ENCODE measurements around the gene DNAH3. TPM values are rescaled to one million over a fixed set of nuclear protein-coding genes. Genes with fewer than 3 reads are reported as not detected.
A peak's percentile ranks its signal among the peaks of the same experiment; 100 is the strongest.

DNAH3 gene
- total RNA-seq, 1 experiment from 2014 or later, result 0.15 TPM

DNA sequence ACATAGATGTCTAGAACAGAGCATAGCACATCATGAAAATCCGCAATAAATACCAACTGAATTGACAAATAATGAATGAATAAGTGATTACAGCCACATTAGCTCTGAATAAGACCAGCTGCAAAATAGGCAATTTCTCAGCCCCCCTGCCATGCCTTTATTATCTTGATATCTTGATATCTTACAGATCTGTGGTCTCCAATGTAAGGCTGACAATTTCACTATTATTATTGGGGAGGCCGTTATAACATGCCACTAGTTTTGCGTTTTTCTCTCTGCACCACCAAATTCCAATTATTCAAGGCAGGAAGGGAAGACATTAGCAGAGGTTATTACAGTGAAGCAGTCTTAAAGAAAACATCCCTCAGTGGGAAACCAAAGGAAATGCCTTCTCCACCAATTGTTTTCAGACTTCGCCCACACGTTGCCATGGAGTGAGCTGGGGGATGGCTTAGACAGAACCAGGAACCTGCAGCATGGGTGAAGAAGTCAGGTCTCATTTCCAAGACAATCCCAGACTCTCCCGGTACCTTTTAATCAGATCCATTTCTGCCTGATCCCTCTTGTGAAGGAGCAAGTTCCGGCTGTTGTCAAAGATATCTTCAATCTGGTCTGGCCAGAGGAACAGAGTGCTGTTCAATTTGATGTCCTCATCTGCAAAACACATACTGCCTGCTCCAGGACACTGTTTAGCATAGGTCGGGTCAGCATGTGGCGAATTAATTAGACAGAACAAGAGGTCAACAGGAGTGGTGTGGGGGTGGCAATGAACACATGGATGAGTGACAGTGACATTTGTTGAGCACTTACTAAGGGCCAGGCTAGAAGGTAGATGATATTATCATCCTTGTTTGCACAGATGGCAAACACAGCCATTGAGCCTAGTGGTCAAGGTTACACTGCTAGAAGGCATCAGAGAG lies 46.4 kb downstream of the DNAH3 start:
- no peak overlapping the region for H3K4me2 ChIP-seq (ENCODE audit: low read length)
- no peaks in the 10 kb centered on the region for H3K9me3 ChIP-seq (ENCODE audit: control insufficient read depth in 1 of 2, insufficient read depth in 1 of 2, low read depth in 1 of 2, low read length in 2 of 2)
- ATAC-seq (no peak), DNase-seq (ENCODE audit: low read depth, low spot score) (no peak)
- no peak overlapping the region for H3K9ac ChIP-seq (ENCODE audit: low read length)
- no peaks in the 10 kb centered on the region for H4K20me1 ChIP-seq (ENCODE audit: insufficient read depth)
- no peak overlapping the region for H2AFZ ChIP-seq (ENCODE audit: low read depth, low read length, poor library complexity, severe bottlenecking)
- TF ChIP-seq, protein P1, sequence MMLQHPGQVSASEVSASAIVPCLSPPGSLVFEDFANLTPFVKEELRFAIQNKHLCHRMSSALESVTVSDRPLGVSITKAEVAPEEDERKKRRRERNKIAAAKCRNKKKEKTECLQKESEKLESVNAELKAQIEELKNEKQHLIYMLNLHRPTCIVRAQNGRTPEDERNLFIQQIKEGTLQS (IDR thresholded peaks at IDR 0.05), result no peak
- no peaks in the 10 kb centered on the region for H3K9me2 ChIP-seq (ENCODE audit: insufficient read depth)
- no peaks in the 10 kb centered on the region for H3K36me3 ChIP-seq (ENCODE audit: control insufficient read depth in 1 of 2, insufficient read depth in 2 of 2, low read length in 2 of 2)
- no peaks in the 10 kb centered on the region for H3K27me3 ChIP-seq (ENCODE audit: insufficient read depth, low read length)
- POLR2A ChIA-PET, result no interaction called here
- no TSS peak for BruUV-seq (replicated peaks)
- H3K79me2 ChIP-seq (ENCODE audit: insufficient read depth, low read length), result no peaks in the 10 kb centered on the region
- no peak overlapping the region for H3K4me3 ChIP-seq (replicated peaks in 1 of 2; ENCODE audit: low read depth in 1 of 2, low read length in 2 of 2)
- intact Hi-C loops (cut with micrococcal nuclease), result no loop called here
- RAD21 ChIA-PET (ENCODE audit: low non-redundant PET in 1 of 2, low total read pairs in 2 of 2, uncharacterized antibody in 2 of 2, unreplicated experiment in 2 of 2), result no interaction called here
- H3K4me1 ChIP-seq (ENCODE audit: control insufficient read depth in 1 of 2, insufficient read depth in 2 of 2, low read length in 2 of 2), result peaks cover 7 to 21% of the 10 kb centered on the region in 2 experiments; a peak in 3 of 4 replicates
- CTCF ChIA-PET, result no interaction called here
- H3K27ac ChIP-seq (ENCODE audit: low read depth, low read length), result no peak overlapping the region

- no TSS peak for BruUV-seq (replicated peaks)
- no peak overlapping the region for H3K9ac ChIP-seq (ENCODE audit: low read length)
- peaks cover 7 to 21% of the 10 kb centered on the region in 2 experiments; a peak in 3 of 4 replicates for H3K4me1 ChIP-seq (ENCODE audit: control insufficient read depth in 1 of 2, insufficient read depth in 2 of 2, low read length in 2 of 2)
- H3K36me3 ChIP-seq (ENCODE audit: control insufficient read depth in 1 of 2, insufficient read depth in 2 of 2, low read length in 2 of 2), result no peaks in the 10 kb centered on the region
- no peaks in the 10 kb centered on the region for H4K20me1 ChIP-seq (ENCODE audit: insufficient read depth)
- H3K27ac ChIP-seq (ENCODE audit: low read depth, low read length), result no peak overlapping the region
- POLR2A ChIA-PET, result interaction anchor here (1.4 kb wide), 1 partner anchor 251 kb away, joined by 4 read pairs; no protein-coding TSS in a partner anchor
- ATAC-seq, result peak; percentile 96
- peak overlapping the region; percentile 97 for H2AFZ ChIP-seq (ENCODE audit: low read depth, low read length, poor library complexity, severe bottlenecking)
- peak; percentile 19 for DNase-seq (ENCODE audit: low read depth, low spot score)
- H3K9me3 ChIP-seq (ENCODE audit: control insufficient read depth in 1 of 2, insufficient read depth in 1 of 2, low read depth in 1 of 2, low read length in 2 of 2), result no peaks in the 10 kb centered on the region
- no peaks in the 10 kb centered on the region for H3K79me2 ChIP-seq (ENCODE audit: insufficient read depth, low read length)
- H3K4me2 ChIP-seq (ENCODE audit: low read length), result peak overlapping the region; percentile 20; the same call in 1 of the 2 replicates
- no peak overlapping the region for H3K4me3 ChIP-seq (replicated peaks in 1 of 2; ENCODE audit: low read depth in 1 of 2, low read length in 2 of 2)
- intact Hi-C loops (cut with micrococcal nuclease), result no loop called here
- CTCF ChIA-PET, result interaction anchor here (0.6 to 3.4 kb wide), 8 partner anchors 13 to 328 kb away, joined by 3 to 34 read pairs (median 4); no protein-coding TSS in a partner anchor
- no peaks in the 10 kb centered on the region for H3K27me3 ChIP-seq (ENCODE audit: insufficient read depth, low read length)
- RAD21 ChIA-PET (ENCODE audit: low non-redundant PET in 1 of 2, low total read pairs in 2 of 2, uncharacterized antibody in 2 of 2, unreplicated experiment in 2 of 2), result interaction anchor here (0.6 to 1.0 kb wide), 4 partner anchors 199 to 410 kb away, joined by 3 to 4 read pairs (median 4); partner anchors contain the start of genes ERI2 (in 1 of the 2) and REXO5 (in 1 of the 2)
- H3K9me2 ChIP-seq (ENCODE audit: insufficient read depth), result no peaks in the 10 kb centered on the region
- TF ChIP-seq, protein P2, sequence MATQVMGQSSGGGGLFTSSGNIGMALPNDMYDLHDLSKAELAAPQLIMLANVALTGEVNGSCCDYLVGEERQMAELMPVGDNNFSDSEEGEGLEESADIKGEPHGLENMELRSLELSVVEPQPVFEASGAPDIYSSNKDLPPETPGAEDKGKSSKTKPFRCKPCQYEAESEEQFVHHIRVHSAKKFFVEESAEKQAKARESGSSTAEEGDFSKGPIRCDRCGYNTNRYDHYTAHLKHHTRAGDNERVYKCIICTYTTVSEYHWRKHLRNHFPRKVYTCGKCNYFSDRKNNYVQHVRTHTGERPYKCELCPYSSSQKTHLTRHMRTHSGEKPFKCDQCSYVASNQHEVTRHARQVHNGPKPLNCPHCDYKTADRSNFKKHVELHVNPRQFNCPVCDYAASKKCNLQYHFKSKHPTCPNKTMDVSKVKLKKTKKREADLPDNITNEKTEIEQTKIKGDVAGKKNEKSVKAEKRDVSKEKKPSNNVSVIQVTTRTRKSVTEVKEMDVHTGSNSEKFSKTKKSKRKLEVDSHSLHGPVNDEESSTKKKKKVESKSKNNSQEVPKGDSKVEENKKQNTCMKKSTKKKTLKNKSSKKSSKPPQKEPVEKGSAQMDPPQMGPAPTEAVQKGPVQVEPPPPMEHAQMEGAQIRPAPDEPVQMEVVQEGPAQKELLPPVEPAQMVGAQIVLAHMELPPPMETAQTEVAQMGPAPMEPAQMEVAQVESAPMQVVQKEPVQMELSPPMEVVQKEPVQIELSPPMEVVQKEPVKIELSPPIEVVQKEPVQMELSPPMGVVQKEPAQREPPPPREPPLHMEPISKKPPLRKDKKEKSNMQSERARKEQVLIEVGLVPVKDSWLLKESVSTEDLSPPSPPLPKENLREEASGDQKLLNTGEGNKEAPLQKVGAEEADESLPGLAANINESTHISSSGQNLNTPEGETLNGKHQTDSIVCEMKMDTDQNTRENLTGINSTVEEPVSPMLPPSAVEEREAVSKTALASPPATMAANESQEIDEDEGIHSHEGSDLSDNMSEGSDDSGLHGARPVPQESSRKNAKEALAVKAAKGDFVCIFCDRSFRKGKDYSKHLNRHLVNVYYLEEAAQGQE (IDR thresholded peaks at IDR 0.05; ENCODE audit: low read depth), result no peak
- TF ChIP-seq SP1 (IDR thresholded peaks at IDR 0.05; ENCODE audit: low read depth) (no peak), SRF (IDR thresholded peaks at IDR 0.05; ENCODE audit: low read depth) (no peak), ZBTB33 (IDR thresholded peaks at IDR 0.05; ENCODE audit: extremely low read depth, insufficient replicate concordance, low read length) (no peak)
- TF ChIP-seq, protein P3, sequence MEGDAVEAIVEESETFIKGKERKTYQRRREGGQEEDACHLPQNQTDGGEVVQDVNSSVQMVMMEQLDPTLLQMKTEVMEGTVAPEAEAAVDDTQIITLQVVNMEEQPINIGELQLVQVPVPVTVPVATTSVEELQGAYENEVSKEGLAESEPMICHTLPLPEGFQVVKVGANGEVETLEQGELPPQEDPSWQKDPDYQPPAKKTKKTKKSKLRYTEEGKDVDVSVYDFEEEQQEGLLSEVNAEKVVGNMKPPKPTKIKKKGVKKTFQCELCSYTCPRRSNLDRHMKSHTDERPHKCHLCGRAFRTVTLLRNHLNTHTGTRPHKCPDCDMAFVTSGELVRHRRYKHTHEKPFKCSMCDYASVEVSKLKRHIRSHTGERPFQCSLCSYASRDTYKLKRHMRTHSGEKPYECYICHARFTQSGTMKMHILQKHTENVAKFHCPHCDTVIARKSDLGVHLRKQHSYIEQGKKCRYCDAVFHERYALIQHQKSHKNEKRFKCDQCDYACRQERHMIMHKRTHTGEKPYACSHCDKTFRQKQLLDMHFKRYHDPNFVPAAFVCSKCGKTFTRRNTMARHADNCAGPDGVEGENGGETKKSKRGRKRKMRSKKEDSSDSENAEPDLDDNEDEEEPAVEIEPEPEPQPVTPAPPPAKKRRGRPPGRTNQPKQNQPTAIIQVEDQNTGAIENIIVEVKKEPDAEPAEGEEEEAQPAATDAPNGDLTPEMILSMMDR (IDR thresholded peaks at IDR 0.05 in 2 of 3, conservative IDR thresholded peaks at IDR 0.05 in 1 of 3; ENCODE audit: borderline replicate concordance in 1 of 3, insufficient read depth in 1 of 3, low read depth in 2 of 3, low read length in 2 of 3), result peak; percentile 35 to 64 (median 56); a peak in 4 of 6 replicates
Measured at GRCh38 chr16:21101631-21102420, 48.8 kb downstream of the DNAH3 start.
